GM21367 (cell line): ENCODE data around the gene TTYH3.

Experiments
- ATAC-seq: cut with Tn5 transposase; IDR thresholded peaks from one replicate; pipeline ENCODE4 v1.9.1; 2021; ENCODE audit not compliant: unreplicated experiment

TTYH3 gene

GRCh38 chr7:2614631-2615330 is 17.0 kb upstream of the TTYH3 start:
- no peak for ATAC-seq

GRCh38 chr7:2616387-2617324 is 15.1 kb upstream of the TTYH3 start:
- no peak for ATAC-seq

- no peak for ATAC-seq
Observed at GRCh38 chr7:2617325-2617905, 14.4 kb upstream of the TTYH3 start.

DNA sequence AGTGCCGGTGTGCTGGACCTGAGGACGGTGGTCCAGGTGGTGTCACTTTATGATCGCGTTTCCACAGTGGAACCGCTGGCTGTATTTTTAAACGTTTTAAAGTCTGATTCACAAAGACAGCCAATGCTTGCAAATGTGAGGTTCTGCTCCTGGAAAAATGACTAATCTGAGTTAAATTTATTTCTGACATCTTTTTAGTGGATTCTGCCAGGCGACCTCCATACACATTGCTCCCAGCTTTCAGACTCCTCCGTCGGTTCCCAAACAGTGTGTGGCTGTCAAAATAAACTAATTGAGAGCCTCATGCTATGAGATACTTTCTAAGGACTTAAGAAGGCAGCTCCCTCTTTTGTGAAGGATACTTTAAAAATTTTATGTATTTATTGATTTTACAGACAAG is 12.7 kb upstream of the TTYH3 start:
- ATAC-seq = no peak

DNA sequence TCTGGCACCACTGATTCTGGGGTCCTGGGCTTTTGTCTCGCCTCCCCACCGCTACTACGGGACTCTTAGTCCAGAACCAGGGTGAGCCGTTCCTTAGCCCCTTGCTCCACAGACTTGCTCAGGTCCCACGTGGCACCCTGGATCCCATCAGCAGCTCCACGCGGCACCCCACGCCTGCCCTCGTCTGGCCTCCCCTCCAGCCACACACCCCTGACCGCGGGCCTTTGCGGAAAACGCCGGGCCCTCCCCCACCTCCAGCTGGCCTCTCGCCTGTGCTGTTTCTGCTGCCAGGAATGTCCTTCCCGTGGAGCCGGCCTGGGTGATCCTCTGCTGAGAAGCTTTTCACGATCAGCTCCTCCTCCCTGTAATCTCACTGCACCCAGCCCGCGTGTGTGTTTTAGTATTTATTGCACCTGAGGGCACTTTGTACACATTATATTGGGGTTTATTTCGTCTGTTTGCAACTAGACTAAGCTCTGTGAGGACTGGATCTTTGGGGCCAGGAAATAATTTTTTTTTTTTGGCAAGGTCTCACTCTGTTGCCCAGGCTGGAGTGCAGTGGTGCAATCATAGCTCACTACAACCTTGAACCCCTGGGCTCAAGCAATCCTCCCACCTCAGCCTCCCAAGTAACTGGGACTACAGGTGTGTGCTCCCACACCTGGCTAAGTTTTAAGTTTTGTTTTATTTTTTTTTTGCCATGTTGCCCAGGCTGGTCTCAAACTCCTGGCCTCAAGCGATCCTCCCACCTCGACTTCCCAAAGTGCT is 10.5 kb upstream of the TTYH3 start:
- no peak for ATAC-seq

DNA sequence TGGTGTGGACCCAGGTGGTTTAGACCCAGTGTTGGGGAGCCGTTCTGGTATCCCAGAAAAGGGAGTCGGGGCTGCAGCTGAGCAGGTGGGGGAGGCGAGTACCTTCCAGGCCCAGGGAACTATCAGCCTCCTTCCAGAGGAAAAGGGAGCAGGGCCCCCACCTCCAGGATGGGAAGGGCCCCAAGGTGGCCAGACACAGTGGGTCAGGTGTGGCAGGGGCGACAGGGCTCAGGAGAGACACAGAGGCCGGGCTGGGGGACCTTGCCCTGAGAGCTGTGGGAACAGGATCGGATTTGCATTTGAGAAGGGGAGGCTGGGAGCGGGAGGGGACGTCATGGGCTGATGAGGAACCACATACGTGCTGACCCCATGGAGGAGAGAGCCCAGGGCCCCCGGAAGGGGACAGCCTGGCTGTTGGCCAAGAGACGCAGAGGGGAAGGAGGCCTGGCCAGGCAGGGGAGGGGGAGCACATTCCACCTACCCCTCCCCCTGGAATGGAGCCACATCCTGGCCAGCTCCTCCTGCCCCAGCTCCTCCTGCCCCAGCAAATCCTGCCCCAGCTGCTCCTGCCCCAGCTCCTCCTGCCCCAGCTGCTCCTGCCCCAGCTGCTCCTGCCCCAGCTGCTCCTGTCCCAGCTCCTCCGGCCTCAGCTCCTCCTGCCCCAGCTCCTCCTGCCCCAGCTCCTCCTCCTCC is 9.7 kb upstream of the TTYH3 start:
- no peak for ATAC-seq

GRCh38 chr7:2622869-2623697 is 8.7 kb upstream of the TTYH3 start:
- no peak for ATAC-seq

GRCh38 chr7:2623698-2624014 is 8.1 kb upstream of the TTYH3 start:
- ATAC-seq = no peak

DNA sequence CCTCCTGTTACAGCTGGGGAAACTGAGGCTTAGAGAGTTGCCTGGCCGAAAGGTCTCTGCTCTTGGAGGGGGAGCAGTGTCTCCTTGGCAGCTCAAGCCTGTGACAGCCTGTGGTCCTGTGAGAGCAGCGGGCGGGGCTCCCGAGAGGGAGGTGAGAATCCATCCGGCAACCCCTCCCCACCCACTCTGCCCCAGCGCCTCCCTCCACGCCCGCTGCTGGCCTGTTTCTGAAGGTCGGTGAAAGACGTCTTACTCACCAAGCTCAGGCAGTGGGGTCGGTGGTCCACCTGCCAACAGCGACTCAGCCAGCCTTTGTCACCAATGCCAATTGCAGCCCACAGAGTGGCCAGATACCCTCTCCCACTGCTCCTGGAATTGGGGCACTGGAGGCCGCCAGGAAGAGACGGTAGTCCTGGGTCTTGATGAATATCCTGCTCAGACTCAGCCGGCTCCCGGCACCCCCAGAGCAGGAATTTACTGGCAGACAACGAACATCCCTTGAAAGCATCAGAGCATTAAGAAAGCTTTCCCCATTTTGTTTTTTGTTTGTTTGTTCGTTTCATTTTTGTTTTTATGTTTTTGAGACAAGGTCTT is 7.4 kb upstream of the TTYH3 start:
- ATAC-seq = no peak

GRCh38 chr7:2626498-2627117 is 5.2 kb upstream of the TTYH3 start:
- ATAC-seq = no peak

DNA sequence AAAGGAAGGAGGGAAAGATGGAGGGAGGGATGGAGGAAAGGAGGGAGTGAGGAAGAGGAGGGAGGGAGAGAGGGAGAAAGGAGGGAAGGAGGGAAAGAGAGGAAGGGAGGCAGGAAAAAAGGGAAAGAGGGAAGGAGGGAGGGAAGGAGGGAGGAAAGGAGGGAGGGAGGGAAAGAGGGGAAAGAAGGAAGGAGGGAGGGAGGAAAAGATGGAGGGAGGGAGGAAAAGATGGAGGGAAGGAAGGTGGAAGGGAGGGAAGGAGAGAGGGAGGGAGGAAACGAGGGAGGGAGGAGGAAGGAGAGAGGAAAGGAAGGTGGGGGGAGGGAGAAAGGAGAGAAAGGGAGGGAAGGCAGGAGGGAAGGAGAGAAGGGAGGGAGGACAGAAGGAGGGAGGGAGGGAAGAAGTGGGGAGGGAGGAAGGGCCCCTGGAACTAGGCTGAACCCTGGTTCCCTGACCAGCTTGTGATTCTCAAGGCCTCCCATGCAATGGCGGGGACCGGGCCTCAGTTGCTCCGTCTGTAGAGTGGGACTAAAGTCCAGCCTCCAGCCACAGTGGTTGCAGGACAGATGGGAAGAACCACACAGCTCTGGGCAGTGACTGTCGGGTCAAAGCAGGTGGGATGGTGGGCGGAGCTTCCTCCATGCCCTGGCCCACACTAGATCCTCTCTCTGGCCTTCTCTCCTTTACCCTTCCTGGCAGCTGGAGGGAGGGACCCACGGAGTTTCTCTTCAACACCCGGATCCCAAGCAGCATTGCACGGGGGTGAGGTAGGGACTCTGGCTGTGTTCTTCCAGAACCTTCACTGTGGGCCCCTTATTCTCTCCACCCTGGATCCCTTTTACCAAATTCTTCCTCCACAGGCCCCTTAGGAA is 4.3 kb upstream of the TTYH3 start:
- ATAC-seq = no peak

DNA sequence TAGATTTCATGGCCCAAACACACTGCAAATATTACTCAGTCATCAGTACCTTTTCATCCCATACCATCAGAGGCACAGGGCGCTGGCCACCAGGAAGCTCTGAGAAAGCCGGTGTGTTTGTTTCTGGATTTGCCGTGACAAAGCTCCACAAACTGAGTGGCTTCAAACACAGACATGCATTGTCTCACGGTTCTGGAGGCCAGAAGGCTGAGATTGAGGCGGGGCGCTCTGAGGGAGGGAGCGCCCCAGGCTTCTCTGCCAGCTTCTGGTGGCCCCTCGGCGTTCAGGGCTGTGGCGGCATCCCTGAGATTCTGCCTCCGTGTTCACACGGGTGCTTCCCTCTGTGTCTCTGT is 3.7 kb upstream of the TTYH3 start:
- no peak for ATAC-seq

- ATAC-seq = no peak
Observed at GRCh38 chr7:2628891-2629290, 2.9 kb upstream of the TTYH3 start.

GRCh38 chr7:2629746-2630681 is 1.8 kb upstream of the TTYH3 start:
- no peak for ATAC-seq

GRCh38 chr7:2632733-2633537 is 1.1 kb downstream of the TTYH3 start:
- no peak for ATAC-seq

GRCh38 chr7:2633538-2634266 is 1.9 kb downstream of the TTYH3 start:
- ATAC-seq = no peak
